ENCODE results near the gene PRXL2A. TPM values are rescaled to one million over a fixed set of nuclear protein-coding genes. Genes with fewer than 3 reads are reported as not detected.

The PRXL2A gene
- total RNA-seq, 1 donor from 2014 or later: 72.4 TPM

- TF ChIP-seq, protein P1, sequence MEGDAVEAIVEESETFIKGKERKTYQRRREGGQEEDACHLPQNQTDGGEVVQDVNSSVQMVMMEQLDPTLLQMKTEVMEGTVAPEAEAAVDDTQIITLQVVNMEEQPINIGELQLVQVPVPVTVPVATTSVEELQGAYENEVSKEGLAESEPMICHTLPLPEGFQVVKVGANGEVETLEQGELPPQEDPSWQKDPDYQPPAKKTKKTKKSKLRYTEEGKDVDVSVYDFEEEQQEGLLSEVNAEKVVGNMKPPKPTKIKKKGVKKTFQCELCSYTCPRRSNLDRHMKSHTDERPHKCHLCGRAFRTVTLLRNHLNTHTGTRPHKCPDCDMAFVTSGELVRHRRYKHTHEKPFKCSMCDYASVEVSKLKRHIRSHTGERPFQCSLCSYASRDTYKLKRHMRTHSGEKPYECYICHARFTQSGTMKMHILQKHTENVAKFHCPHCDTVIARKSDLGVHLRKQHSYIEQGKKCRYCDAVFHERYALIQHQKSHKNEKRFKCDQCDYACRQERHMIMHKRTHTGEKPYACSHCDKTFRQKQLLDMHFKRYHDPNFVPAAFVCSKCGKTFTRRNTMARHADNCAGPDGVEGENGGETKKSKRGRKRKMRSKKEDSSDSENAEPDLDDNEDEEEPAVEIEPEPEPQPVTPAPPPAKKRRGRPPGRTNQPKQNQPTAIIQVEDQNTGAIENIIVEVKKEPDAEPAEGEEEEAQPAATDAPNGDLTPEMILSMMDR (IDR thresholded peaks at IDR 0.05; ENCODE audit: insufficient read depth, low read length, poor library complexity, severe bottlenecking): no peak
- DNase-seq (ENCODE audit: low read depth): no peak
- Histone ChIP-seq H3K27me3 (ENCODE audit: control insufficient read depth, insufficient read depth, low read length) (no peaks in the 10 kb centered on the region), H3K4me3 (ENCODE audit: low read depth, low read length) (no peak overlapping the region), H3K36me3 (ENCODE audit: control insufficient read depth, insufficient read depth, low read length) (peaks cover 1% of the 10 kb centered on the region)
These were observed 58.5 kb downstream of the PRXL2A start for GRCh38 chr10:80466724-80467326.

DNA sequence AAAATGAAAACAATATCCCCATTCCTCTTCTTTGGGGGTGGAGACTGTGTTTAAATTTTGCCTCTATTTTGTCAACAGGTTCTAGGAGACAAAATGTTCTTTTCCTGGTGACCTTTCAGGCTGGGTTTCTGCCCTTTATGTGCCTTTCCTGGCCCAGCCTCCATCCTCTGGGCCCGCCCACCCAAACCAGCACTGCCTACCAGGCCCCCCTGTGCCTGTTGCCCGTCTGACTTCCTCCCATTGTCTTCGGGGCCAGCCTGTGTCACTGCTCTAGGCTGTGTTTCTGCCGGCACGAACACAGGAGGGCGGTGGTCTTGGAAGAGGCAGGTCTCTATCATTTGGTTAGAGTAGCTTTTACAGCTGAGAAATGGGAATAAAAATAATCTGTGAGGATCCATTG is 59.7 kb downstream of the PRXL2A start:
- Histone ChIP-seq H3K4me3 (ENCODE audit: low read depth, low read length) (no peak overlapping the region), H3K36me3 (ENCODE audit: control insufficient read depth, insufficient read depth, low read length) (peaks cover 1% of the 10 kb centered on the region), H3K27me3 (ENCODE audit: control insufficient read depth, insufficient read depth, low read length) (no peaks in the 10 kb centered on the region)
- TF ChIP-seq, protein P1 (IDR thresholded peaks at IDR 0.05; ENCODE audit: insufficient read depth, low read length, poor library complexity, severe bottlenecking): no peak
- DNase-seq (ENCODE audit: low read depth): no peak

DNA sequence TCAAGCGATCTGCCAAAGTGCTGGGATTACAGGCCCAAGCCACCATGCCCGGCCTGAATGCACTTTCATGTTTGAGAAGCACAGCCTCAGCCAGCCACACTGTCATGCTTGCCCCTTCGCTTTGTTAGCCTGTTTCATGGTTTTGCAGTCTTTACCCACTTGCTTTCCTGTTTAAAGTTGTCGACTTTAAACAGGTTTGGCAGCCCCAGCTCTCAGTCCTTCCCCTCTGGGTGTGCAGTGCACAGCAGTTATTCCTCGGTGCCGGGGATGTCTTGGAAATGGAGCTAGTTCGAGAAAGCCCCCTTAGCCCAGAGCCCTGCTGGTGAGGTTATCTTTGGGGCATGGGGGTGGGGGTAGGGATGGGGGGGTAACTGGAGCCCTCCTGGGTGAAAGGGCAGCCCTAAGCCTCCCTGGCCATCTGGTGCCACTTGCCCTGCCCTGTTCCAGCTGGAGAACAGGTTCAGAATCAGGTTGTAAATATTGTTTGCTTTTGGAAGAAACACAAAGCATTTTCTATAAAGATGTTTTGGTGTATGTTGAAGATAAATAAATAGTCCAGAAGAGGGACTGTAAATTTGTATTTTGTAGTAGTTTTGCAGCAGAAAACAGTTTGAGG is 60.6 kb downstream of the PRXL2A start:
- TF ChIP-seq, protein P1 (IDR thresholded peaks at IDR 0.05; ENCODE audit: insufficient read depth, low read length, poor library complexity, severe bottlenecking): no peak

DNA sequence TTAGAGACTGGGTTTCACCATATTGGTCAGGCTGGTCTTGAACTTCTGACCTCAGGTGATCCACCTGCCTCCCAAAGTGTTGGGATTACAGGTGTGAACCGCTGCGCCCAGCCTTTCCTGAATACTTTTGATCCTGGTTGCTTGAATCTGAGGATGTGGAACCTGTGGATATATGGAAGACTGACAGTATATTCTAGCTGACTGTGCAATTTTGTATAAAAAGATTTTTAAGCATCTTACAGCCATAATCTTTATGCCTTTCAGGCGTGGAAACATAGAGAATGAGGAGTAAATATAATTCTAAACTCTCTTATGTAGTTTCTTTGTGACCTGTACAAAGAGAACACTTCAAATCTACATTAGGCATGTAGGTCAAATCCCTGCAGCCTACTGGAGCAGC is 61.9 kb downstream of the PRXL2A start:
- H3K27me3 ChIP-seq (ENCODE audit: control insufficient read depth, insufficient read depth, low read length): no peaks in the 10 kb centered on the region
- DNase-seq (ENCODE audit: low read depth): no peak
- H3K36me3 ChIP-seq (ENCODE audit: control insufficient read depth, insufficient read depth, low read length): no peaks in the 10 kb centered on the region
- TF ChIP-seq, protein P1 (IDR thresholded peaks at IDR 0.05; ENCODE audit: insufficient read depth, low read length, poor library complexity, severe bottlenecking): no peak
- H3K4me3 ChIP-seq (ENCODE audit: low read depth, low read length): no peak overlapping the region

More for the DNA sequence above, 60.6 kb downstream of the PRXL2A start:
- Histone ChIP-seq H3K36me3 (ENCODE audit: control insufficient read depth, insufficient read depth, low read length) (no peaks in the 10 kb centered on the region), H3K27me3 (ENCODE audit: control insufficient read depth, insufficient read depth, low read length) (no peaks in the 10 kb centered on the region), H3K4me3 (ENCODE audit: low read depth, low read length) (no peak overlapping the region)
- no peak for DNase-seq (ENCODE audit: low read depth)

- H3K36me3 ChIP-seq (ENCODE audit: control insufficient read depth, insufficient read depth, low read length): no peaks in the 10 kb centered on the region
- TF ChIP-seq, protein P1 (IDR thresholded peaks at IDR 0.05; ENCODE audit: insufficient read depth, low read length, poor library complexity, severe bottlenecking): no peak
- no peak for DNase-seq (ENCODE audit: low read depth)
- no peak overlapping the region for H3K4me3 ChIP-seq (ENCODE audit: low read depth, low read length)
- H3K27me3 ChIP-seq (ENCODE audit: control insufficient read depth, insufficient read depth, low read length): no peaks in the 10 kb centered on the region
These were observed 62.6 kb downstream of the PRXL2A start for GRCh38 chr10:80471001-80471400.

All from kidney epithelial cell (primary cell).